Fibroblast of lung (primary cell): ENCODE results near the gene KIAA1328. TPM values are rescaled to one million over a fixed set of nuclear protein-coding genes. Genes with fewer than 3 reads are reported as not detected.

Source experiments
- DNase-seq, 2 donors: peaks; one replicate each; pipeline versions ENCODE4 v3.0.0 to v3.0.0-alpha.2; 2010; ENCODE audit warnings: low read depth in 2 of 2
- H2AFZ ChIP-seq: 2 replicates; pipeline ENCODE4 v1.5.1; 2012; ENCODE audit warnings: low read length, control low read depth, inconsistent platforms
- H3K27ac ChIP-seq: 2 replicates; pipeline ENCODE4 v1.5.1; 2011; ENCODE audit warnings: low read length, control low read depth; ENCODE audit not compliant: insufficient read depth
- H3K27me3 ChIP-seq: 2 replicates; pipeline ENCODE4 v1.5.1; 2011; ENCODE audit warnings: mild to moderate bottlenecking, low read length; ENCODE audit not compliant: control insufficient read depth, insufficient read depth
- H3K36me3 ChIP-seq: 2 replicates; pipeline ENCODE4 v1.5.1; 2011; ENCODE audit warnings: low read length; ENCODE audit not compliant: control insufficient read depth, insufficient read depth
- H3K4me1 ChIP-seq: 2 replicates; pipeline ENCODE4 v1.5.1; 2011; ENCODE audit warnings: low read length; ENCODE audit not compliant: control insufficient read depth, insufficient read depth; ENCODE audit errors: extremely low read depth
- H3K4me2 ChIP-seq: 2 replicates; pipeline ENCODE4 v1.5.1; 2011; ENCODE audit warnings: low read length, control low read depth; ENCODE audit not compliant: insufficient read depth; ENCODE audit errors: extremely low read depth
- H3K4me3 ChIP-seq, 4 experiments: fragments of 200-600 bp in 1 of 4; sonication (generic) in 1 of 4; replicated peaks in 1 of 4; 2 replicates each; pipeline ENCODE4 v1.5.1; 2011 to 2016; ENCODE audit warnings: low read length in 4 of 4, low read depth in 3 of 4, mild to moderate bottlenecking in 3 of 4, control low read depth in 2 of 4, inconsistent platforms in 1 of 4, mixed read lengths in 1 of 4; ENCODE audit not compliant: insufficient read depth in 1 of 4; ENCODE audit errors: control extremely low read depth in 1 of 4
- H3K79me2 ChIP-seq: 2 replicates; pipeline ENCODE4 v1.5.1; 2012; ENCODE audit warnings: mild to moderate bottlenecking, low read length, inconsistent platforms; ENCODE audit not compliant: control insufficient read depth, insufficient read depth
- H3K9ac ChIP-seq: 2 replicates; pipeline ENCODE4 v1.5.1; 2011; ENCODE audit warnings: mild to moderate bottlenecking, low read length, control low read depth; ENCODE audit not compliant: insufficient read depth
- H3K9me3 ChIP-seq: 2 replicates; pipeline ENCODE4 v1.5.1; 2012; ENCODE audit warnings: low read depth, low read length; ENCODE audit not compliant: control insufficient read depth, insufficient read depth
- H4K20me1 ChIP-seq: 2 replicates; pipeline ENCODE4 v1.5.1; 2011; ENCODE audit warnings: low read length; ENCODE audit not compliant: control insufficient read depth, insufficient read depth; ENCODE audit errors: extremely low read depth
- EZH2 ChIP-seq: IDR thresholded peaks from 2 replicates; pipeline ENCODE4 v1.5.1; 2012; ENCODE audit warnings: low read length, control low read depth, mild to moderate bottlenecking; ENCODE audit errors: missing control alignments
- polyA plus RNA-seq, 2 donors: library from polyadenylated mRNA; depleted of rRNA in 1 of 2; stranded (reverse) in 1 of 2; unstranded in 1 of 2; fragments of >200 nt; gene quantifications; 2 replicates each; pipeline ENCODE4 v1.2.1, GENCODE V29; 2011 to 2012; ENCODE audit warnings: missing spikeins in 1 of 2
- total RNA-seq: library from RNA; depleted of rRNA; stranded (reverse); fragments of >200 nt; gene quantifications from 2 replicates; pipeline ENCODE4 v1.2.1, GENCODE V29; 2014
- TF ChIP-seq, protein P1 (sequence below), 2 donors: IDR thresholded peaks in 1 of 2; conservative IDR thresholded peaks in 1 of 2; 1 replicate in 1 of 2; 2 replicates in 1 of 2; pipeline ENCODE4 v1.5.1; 2011 to 2012; ENCODE audit warnings: low read length in 2 of 2, control low read depth in 1 of 2, inconsistent platforms in 1 of 2, low read depth in 1 of 2, mild to moderate bottlenecking in 1 of 2

KIAA1328 gene
- total and polyA plus RNA-seq, 2 donors (not counting 1 experiment from before 2014, with no cell fraction given) = 4.3 to 4.5 TPM

DNA sequence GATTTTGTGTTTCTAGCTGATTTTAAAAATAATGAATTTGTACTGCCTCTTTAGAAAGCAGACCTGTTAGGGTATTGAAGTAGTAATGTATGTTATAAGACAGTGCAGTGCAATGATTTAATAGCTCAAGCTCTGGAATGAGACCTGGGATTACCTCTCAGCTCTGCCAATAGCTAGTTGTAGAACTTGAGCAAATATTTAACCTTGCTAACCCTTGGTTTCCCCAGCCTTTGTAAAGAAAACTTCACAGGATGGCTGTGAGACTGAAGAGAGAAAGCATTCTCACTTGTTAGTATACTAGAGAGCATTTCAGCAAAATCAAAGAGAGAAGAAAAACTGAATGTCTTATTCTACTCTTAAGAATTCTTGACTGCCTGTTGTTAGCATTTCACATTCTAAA, 293.9 kb downstream of the KIAA1328 start:
- H3K4me2 ChIP-seq = no peak overlapping the region
- TF ChIP-seq EZH2 = no peak
- TF ChIP-seq, protein P1, sequence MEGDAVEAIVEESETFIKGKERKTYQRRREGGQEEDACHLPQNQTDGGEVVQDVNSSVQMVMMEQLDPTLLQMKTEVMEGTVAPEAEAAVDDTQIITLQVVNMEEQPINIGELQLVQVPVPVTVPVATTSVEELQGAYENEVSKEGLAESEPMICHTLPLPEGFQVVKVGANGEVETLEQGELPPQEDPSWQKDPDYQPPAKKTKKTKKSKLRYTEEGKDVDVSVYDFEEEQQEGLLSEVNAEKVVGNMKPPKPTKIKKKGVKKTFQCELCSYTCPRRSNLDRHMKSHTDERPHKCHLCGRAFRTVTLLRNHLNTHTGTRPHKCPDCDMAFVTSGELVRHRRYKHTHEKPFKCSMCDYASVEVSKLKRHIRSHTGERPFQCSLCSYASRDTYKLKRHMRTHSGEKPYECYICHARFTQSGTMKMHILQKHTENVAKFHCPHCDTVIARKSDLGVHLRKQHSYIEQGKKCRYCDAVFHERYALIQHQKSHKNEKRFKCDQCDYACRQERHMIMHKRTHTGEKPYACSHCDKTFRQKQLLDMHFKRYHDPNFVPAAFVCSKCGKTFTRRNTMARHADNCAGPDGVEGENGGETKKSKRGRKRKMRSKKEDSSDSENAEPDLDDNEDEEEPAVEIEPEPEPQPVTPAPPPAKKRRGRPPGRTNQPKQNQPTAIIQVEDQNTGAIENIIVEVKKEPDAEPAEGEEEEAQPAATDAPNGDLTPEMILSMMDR (conservative IDR thresholded peaks at IDR 0.05 in 1 of 2, IDR thresholded peaks at IDR 0.05 in 1 of 2; ENCODE audit: low read depth in 1 of 2, low read length in 2 of 2) = no peak
- no peaks in the 10 kb centered on the region for H3K9me3 ChIP-seq
- H4K20me1 ChIP-seq = no peaks in the 10 kb centered on the region
- no peaks in the 10 kb centered on the region for H3K4me1 ChIP-seq
- H3K4me3 ChIP-seq = no peak overlapping the region
- peak in 1 of 2 donors; percentile 30 for DNase-seq
- no peaks in the 10 kb centered on the region for H3K36me3 ChIP-seq
- no peak overlapping the region for H2AFZ ChIP-seq
- no peak overlapping the region for H3K9ac ChIP-seq
- no peaks in the 10 kb centered on the region for H3K79me2 ChIP-seq
- no peaks in the 10 kb centered on the region for H3K27me3 ChIP-seq
- no peak overlapping the region for H3K27ac ChIP-seq

DNA sequence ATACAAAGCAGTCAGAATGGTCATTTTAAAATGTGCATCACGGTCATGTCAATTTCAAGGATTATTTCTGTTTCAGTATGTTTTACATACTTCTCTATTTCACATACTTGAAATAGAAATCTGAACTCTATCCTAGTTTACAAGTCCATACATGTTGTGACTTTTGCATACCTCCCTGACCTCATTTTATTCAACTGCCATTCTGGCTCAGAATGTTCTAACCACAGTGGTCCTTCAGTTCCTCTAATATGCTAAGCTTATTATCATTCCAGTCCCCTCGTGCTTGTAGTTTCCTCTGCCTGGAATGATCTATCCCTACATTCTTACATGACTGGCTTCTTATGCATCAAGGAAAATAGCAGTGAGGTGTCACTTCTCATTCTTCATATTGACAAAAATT, 295.6 kb downstream of the KIAA1328 start:
- H3K4me1 ChIP-seq = no peaks in the 10 kb centered on the region
- H3K36me3 ChIP-seq = no peaks in the 10 kb centered on the region
- H3K9ac ChIP-seq = no peak overlapping the region
- no peaks in the 10 kb centered on the region for H3K79me2 ChIP-seq
- no peak overlapping the region for H3K4me2 ChIP-seq
- peak; percentile 17 to 64 for DNase-seq
- H3K27ac ChIP-seq = no peak overlapping the region
- TF ChIP-seq, protein P1 (conservative IDR thresholded peaks at IDR 0.05 in 1 of 2, IDR thresholded peaks at IDR 0.05 in 1 of 2; ENCODE audit: low read depth in 1 of 2, low read length in 2 of 2) = no peak
- no peak for TF ChIP-seq EZH2
- no peaks in the 10 kb centered on the region for H4K20me1 ChIP-seq
- H3K27me3 ChIP-seq = no peaks in the 10 kb centered on the region
- H3K4me3 ChIP-seq = no peak overlapping the region
- H3K9me3 ChIP-seq = no peaks in the 10 kb centered on the region
- no peak overlapping the region for H2AFZ ChIP-seq

DNA sequence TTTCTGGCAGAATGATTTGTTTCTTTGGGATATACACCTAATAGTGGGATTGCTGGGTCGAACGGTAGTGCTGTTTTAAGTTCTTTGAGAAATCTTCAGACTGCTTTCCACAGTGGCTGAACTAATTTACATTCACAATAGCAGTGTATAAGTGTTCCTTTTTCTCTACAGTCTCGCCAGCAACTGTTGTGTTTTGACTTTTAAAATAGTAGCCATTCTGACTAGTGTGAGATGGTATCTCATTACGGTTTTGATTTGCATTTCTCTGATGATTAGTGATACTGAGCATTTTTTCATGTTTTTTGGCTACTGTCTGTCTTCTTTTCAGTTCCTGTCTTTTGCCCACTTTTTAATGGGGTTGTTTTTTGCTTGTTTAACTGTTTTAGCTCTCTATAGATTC, 306.2 kb downstream of the KIAA1328 start:
- TF ChIP-seq, protein P1 (conservative IDR thresholded peaks at IDR 0.05 in 1 of 2, IDR thresholded peaks at IDR 0.05 in 1 of 2; ENCODE audit: low read depth in 1 of 2, low read length in 2 of 2) = no peak
- no peak for TF ChIP-seq EZH2
- Histone ChIP-seq H3K4me3 (no peak overlapping the region), H2AFZ (no peak overlapping the region), H3K9ac (no peak overlapping the region), H3K79me2 (no peaks in the 10 kb centered on the region), H3K36me3 (no peaks in the 10 kb centered on the region), H3K9me3 (no peaks in the 10 kb centered on the region), H4K20me1 (no peaks in the 10 kb centered on the region), H3K27ac (no peak overlapping the region), H3K4me2 (no peak overlapping the region), H3K27me3 (no peaks in the 10 kb centered on the region), H3K4me1 (no peaks in the 10 kb centered on the region)
- DNase-seq = no peak
